Epithelial cell of esophagus (primary cell): ENCODE data around the gene PLA2G4F.

Source experiments
- DNase-seq: peaks from one replicate; pipeline ENCODE4 v3.0.0; 2010; ENCODE audit warnings: low read depth
- H3K4me3 ChIP-seq: 2 replicates; pipeline ENCODE4 v1.5.1; 2011; ENCODE audit warnings: mild to moderate bottlenecking, low read length, control low read depth
- CTCF ChIP-seq: IDR thresholded peaks from 2 replicates; pipeline ENCODE4 v1.5.1; 2011; ENCODE audit warnings: low read depth, mild to moderate bottlenecking, low read length, control low read depth, inconsistent platforms; ENCODE audit not compliant: insufficient read depth; ENCODE audit errors: missing control alignments

Gene PLA2G4F

GRCh38 chr15:42158941-42159340 lies 2.5 kb upstream of the PLA2G4F start:
- no peak for TF ChIP-seq CTCF
- no peak for DNase-seq

GRCh38 chr15:42157981-42158765 lies 1.7 kb upstream of the PLA2G4F start:
- no peak for TF ChIP-seq CTCF
- no peak overlapping the region for H3K4me3 ChIP-seq
- peak; percentile 75 for DNase-seq

More at GRCh38 chr15:42158941-42159340, 2.5 kb upstream of the PLA2G4F start:
- H3K4me3 ChIP-seq, result no peak overlapping the region

- no peak overlapping the region for H3K4me3 ChIP-seq
- DNase-seq, result no peak
- no peak for TF ChIP-seq CTCF
These were observed 945 bp upstream of the PLA2G4F start for GRCh38 chr15:42157381-42157780.

GRCh38 chr15:42155546-42156242 lies 742 bp downstream of the PLA2G4F start:
- no peak for TF ChIP-seq CTCF
- DNase-seq, result peak; percentile 57
- peak overlapping the region; percentile 53 for H3K4me3 ChIP-seq

- H3K4me3 ChIP-seq, result peak overlapping the region; percentile 53
- TF ChIP-seq CTCF, result no peak
- DNase-seq, result no peak
These were observed 1.5 kb downstream of the PLA2G4F start for GRCh38 chr15:42154956-42155355.

GRCh38 chr15:42154212-42154941 lies 2.1 kb downstream of the PLA2G4F start:
- DNase-seq, result peak; percentile 54
- H3K4me3 ChIP-seq, result no peak overlapping the region
- no peak for TF ChIP-seq CTCF
